HG02678 (cell line): Measurements from ENCODE around the gene MYO10.
A peak's percentile ranks its signal among the peaks of the same experiment; 100 is the strongest.
"Not testable (repeated sequence)": the region's sequence is repeated elsewhere in the genome, so short reads cannot be mapped to it uniquely, and the experiment has no call there.

Experiments
- ATAC-seq: cut with Tn5 transposase; IDR thresholded peaks from one replicate; pipeline ENCODE4 v1.9.1; 2021; ENCODE audit warnings: mild to moderate bottlenecking, moderate library complexity; ENCODE audit not compliant: unreplicated experiment

MYO10 gene

GRCh38 chr5:16791904-16792597 lies 144.0 kb downstream of the MYO10 start:
- no peak for ATAC-seq

- peak; percentile 63 for ATAC-seq
These were observed 144.9 kb downstream of the MYO10 start for GRCh38 chr5:16791036-16791705.

- ATAC-seq: no peak
These were observed 147.1 kb downstream of the MYO10 start for GRCh38 chr5:16788957-16789356.

GRCh38 chr5:16787278-16787677 lies 148.8 kb downstream of the MYO10 start:
- ATAC-seq: no peak

- peak; percentile 97 for ATAC-seq
These were observed 151.0 kb downstream of the MYO10 start for GRCh38 chr5:16784843-16785791.

GRCh38 chr5:16784088-16784487 lies 152.0 kb downstream of the MYO10 start:
- ATAC-seq: no peak

- ATAC-seq: no peak
These were observed 154.1 kb downstream of the MYO10 start for GRCh38 chr5:16781828-16782626.

GRCh38 chr5:16780325-16780724 lies 155.8 kb downstream of the MYO10 start:
- ATAC-seq: no peak

GRCh38 chr5:16777432-16777831 lies 158.7 kb downstream of the MYO10 start:
- no peak for ATAC-seq

GRCh38 chr5:16776611-16777251 lies 159.4 kb downstream of the MYO10 start:
- ATAC-seq: no peak

- no peak for ATAC-seq
These were observed 161.3 kb downstream of the MYO10 start for GRCh38 chr5:16774806-16775205.

- no peak for ATAC-seq
These were observed 162.1 kb downstream of the MYO10 start for GRCh38 chr5:16773991-16774390.

- no peak for ATAC-seq
These were observed 163.5 kb downstream of the MYO10 start for GRCh38 chr5:16772556-16772955.

- ATAC-seq: no peak
These were observed 167.9 kb downstream of the MYO10 start for GRCh38 chr5:16768184-16768583.

- ATAC-seq: no peak
These were observed 172.9 kb downstream of the MYO10 start for GRCh38 chr5:16763211-16763610.

- peak; percentile 99 for ATAC-seq
These were observed 176.8 kb downstream of the MYO10 start for GRCh38 chr5:16759147-16759773.

- no peak for ATAC-seq
These were observed 178.0 kb downstream of the MYO10 start for GRCh38 chr5:16757989-16758501.

- not testable (repeated sequence) for ATAC-seq
These were observed 178.5 kb downstream of the MYO10 start for GRCh38 chr5:16757577-16757976.

- ATAC-seq: no peak
These were observed 178.9 kb downstream of the MYO10 start for GRCh38 chr5:16757146-16757545.
